ENCODE data around the gene MRPL33.

GRCh38 chr2:27735263-27735904 is 36.1 kb upstream of the MRPL33 start:
- TF ChIP-seq EP300 (IDR thresholded peaks at IDR 0.05; ENCODE audit: borderline replicate concordance) (no peak), RAD21 (IDR thresholded peaks at IDR 0.05; ENCODE audit: low read depth) (no peak), USF1 (IDR thresholded peaks at IDR 0.05) (no peak), FOXM1 (IDR thresholded peaks at IDR 0.05; ENCODE audit: borderline replicate concordance, low read depth) (no peak), TEAD4 (IDR thresholded peaks at IDR 0.05) (no peak), EGR1 (IDR thresholded peaks at IDR 0.05) (peak; percentile 81), CREB1 (IDR thresholded peaks at IDR 0.05; ENCODE audit: low read depth) (no peak)

Measured in Ishikawa (cell line).